GM21576 (cell line): Measurements from ENCODE around the gene TOR4A.
A peak's percentile ranks its signal among the peaks of the same experiment; 100 is the strongest.
"Not testable (repeated sequence)": the region's sequence is repeated elsewhere in the genome, so short reads cannot be mapped to it uniquely, and the experiment has no call there.

Source experiments
- ATAC-seq: cut with Tn5 transposase; IDR thresholded peaks from one replicate; pipeline ENCODE4 v1.9.1; 2021; ENCODE audit warnings: mild to moderate bottlenecking, moderate library complexity; ENCODE audit not compliant: unreplicated experiment

Gene TOR4A

GRCh38 chr9:137237759-137238726 is 39.5 kb upstream of the TOR4A start:
- ATAC-seq, result no peak

- not testable (repeated sequence) for ATAC-seq
Measured at GRCh38 chr9:137239541-137240200, 37.9 kb upstream of the TOR4A start.

- peak; percentile 17 for ATAC-seq
Measured at GRCh38 chr9:137240318-137240840, 37.1 kb upstream of the TOR4A start.

GRCh38 chr9:137240841-137241489 is 36.6 kb upstream of the TOR4A start, which contains the start of gene TUBB4B:
TUBB4B (plus strand) TSS chr9:137241287; CDS start chr9:137241361, 74 bp downstream.
- peak; percentile 76 for ATAC-seq

- peak; percentile 9 for ATAC-seq
Measured at GRCh38 chr9:137241490-137242268, 35.8 kb upstream of the TOR4A start.

- no peak for ATAC-seq
Measured at GRCh38 chr9:137242269-137243203, 35.0 kb upstream of the TOR4A start.

- not testable (repeated sequence) for ATAC-seq
Measured at GRCh38 chr9:137243266-137243625, 34.3 kb upstream of the TOR4A start.

GRCh38 chr9:137243626-137244485 is 33.7 kb upstream of the TOR4A start:
- no peak for ATAC-seq

- ATAC-seq, result no peak
Measured at GRCh38 chr9:137244486-137245449, 32.8 kb upstream of the TOR4A start.

- no peak for ATAC-seq
Measured at GRCh38 chr9:137245450-137246421, 31.8 kb upstream of the TOR4A start.

- no peak for ATAC-seq
Measured at GRCh38 chr9:137247135-137247915, 30.2 kb upstream of the TOR4A start.

GRCh38 chr9:137247916-137248175 is 29.7 kb upstream of the TOR4A start:
- no peak for ATAC-seq

GRCh38 chr9:137250329-137251193 is 27.0 kb upstream of the TOR4A start:
- no peak for ATAC-seq

- no peak for ATAC-seq
Measured at GRCh38 chr9:137251194-137251461, 26.4 kb upstream of the TOR4A start, which contains the start of gene STPG3. STPG3 (plus strand) TSS chr9:137251286; CDS start chr9:137251287, 1 bp downstream.
